ENCODE data around the gene GNAO1.

- no peak for TF ChIP-seq POLR2A (IDR thresholded peaks at IDR 0.05)
- TF ChIP-seq, protein P1, sequence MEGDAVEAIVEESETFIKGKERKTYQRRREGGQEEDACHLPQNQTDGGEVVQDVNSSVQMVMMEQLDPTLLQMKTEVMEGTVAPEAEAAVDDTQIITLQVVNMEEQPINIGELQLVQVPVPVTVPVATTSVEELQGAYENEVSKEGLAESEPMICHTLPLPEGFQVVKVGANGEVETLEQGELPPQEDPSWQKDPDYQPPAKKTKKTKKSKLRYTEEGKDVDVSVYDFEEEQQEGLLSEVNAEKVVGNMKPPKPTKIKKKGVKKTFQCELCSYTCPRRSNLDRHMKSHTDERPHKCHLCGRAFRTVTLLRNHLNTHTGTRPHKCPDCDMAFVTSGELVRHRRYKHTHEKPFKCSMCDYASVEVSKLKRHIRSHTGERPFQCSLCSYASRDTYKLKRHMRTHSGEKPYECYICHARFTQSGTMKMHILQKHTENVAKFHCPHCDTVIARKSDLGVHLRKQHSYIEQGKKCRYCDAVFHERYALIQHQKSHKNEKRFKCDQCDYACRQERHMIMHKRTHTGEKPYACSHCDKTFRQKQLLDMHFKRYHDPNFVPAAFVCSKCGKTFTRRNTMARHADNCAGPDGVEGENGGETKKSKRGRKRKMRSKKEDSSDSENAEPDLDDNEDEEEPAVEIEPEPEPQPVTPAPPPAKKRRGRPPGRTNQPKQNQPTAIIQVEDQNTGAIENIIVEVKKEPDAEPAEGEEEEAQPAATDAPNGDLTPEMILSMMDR (IDR thresholded peaks at IDR 0.05) = no peak
- TF ChIP-seq POLR2AphosphoS5 (IDR thresholded peaks at IDR 0.05) = no peak
- TF ChIP-seq EP300 (IDR thresholded peaks at IDR 0.05) = no peak
Measured at GRCh38 chr16:56275801-56276200, 84.5 kb downstream of the GNAO1 start.
